Astrocyte of the cerebellum (primary cell): ENCODE measurements around the gene ADGB.
A peak's percentile ranks its signal among the peaks of the same experiment; 100 is the strongest.

Source experiments
- DNase-seq: peaks from one replicate; pipeline ENCODE4 v3.0.0-alpha.2; 2011; ENCODE audit warnings: low read depth
- H3K4me3 ChIP-seq: 2 replicates; pipeline ENCODE4 v1.5.1; 2011; ENCODE audit warnings: mild to moderate bottlenecking, low read depth, low read length, moderate library complexity
- in situ Hi-C: cut with HindIII; loops from 2 replicates; pipeline ENCODE4 v1.10.0; 2017; ENCODE audit warnings: low sequenced_read_pairs
- TF ChIP-seq, protein P1 (sequence below): IDR thresholded peaks from 2 replicates; pipeline ENCODE4 v1.5.1; 2012; ENCODE audit warnings: low read length, low read depth, moderate library complexity, mild to moderate bottlenecking; ENCODE audit errors: missing control alignments

ADGB gene

DNA sequence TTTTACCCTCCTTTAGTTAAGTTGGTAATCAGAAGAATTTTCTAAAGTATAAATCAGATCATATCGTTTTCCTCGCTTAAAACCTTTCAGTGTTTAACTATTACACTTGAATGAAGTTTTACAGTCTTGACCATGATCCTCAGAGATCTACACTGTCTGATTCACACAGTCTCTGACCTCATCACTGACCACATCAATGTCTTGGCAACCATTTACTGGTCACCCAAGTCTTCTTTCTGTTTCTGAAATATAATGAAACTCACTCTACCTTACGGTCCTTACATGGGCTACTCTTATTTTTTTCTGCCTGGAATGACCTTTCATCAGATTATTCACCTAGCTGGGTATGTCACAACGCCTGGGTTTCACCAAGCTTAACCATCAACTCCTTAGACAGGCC, 71.4 kb downstream of the ADGB start:
- in situ Hi-C loops: no loop called here
- TF ChIP-seq, protein P1, sequence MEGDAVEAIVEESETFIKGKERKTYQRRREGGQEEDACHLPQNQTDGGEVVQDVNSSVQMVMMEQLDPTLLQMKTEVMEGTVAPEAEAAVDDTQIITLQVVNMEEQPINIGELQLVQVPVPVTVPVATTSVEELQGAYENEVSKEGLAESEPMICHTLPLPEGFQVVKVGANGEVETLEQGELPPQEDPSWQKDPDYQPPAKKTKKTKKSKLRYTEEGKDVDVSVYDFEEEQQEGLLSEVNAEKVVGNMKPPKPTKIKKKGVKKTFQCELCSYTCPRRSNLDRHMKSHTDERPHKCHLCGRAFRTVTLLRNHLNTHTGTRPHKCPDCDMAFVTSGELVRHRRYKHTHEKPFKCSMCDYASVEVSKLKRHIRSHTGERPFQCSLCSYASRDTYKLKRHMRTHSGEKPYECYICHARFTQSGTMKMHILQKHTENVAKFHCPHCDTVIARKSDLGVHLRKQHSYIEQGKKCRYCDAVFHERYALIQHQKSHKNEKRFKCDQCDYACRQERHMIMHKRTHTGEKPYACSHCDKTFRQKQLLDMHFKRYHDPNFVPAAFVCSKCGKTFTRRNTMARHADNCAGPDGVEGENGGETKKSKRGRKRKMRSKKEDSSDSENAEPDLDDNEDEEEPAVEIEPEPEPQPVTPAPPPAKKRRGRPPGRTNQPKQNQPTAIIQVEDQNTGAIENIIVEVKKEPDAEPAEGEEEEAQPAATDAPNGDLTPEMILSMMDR: no peak
- no peak overlapping the region for H3K4me3 ChIP-seq
- DNase-seq: peak; percentile 42

DNA sequence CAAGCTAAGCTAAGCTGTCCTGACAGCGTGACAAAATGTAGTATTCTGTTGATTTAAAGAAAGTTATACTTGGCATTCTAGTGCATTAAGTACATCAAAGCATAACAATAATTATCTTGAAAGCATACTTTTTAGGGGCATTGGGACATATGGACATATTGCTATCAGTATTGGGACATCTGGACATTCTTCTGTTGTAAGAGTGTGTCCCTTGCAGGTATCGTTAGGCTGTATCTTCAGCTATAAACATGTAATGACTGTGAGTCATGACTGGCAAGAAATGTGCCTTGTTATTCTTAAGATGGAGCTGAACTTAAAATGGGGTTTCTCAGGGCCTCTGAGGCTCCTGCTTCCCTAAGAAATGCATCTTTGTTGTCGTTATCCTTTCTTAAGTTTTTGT, 74.3 kb downstream of the ADGB start:
- no peak for DNase-seq
- in situ Hi-C loops: no loop called here
- TF ChIP-seq, protein P1: no peak
- no peak overlapping the region for H3K4me3 ChIP-seq

DNA sequence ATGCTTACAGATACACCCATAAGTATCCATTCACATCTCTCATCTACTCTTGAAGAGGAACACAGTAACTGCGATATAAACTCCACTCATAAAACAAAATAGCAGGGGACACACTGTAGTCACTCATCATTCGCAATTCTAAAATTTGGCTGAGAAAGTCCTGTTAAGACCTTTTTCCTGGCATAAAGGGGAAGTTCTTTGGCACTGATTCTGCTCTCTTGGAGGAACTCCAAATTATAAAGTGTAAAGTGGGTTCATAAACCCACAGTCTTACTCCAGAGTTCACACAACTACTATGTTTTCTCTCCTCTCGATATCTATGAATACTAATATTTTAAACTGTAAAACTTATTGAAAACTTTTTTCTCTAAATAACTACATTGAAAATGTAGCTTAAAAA, 80.6 kb downstream of the ADGB start:
- TF ChIP-seq, protein P1: no peak
- H3K4me3 ChIP-seq: no peak overlapping the region
- no peak for DNase-seq
- in situ Hi-C loops: no loop called here

DNA sequence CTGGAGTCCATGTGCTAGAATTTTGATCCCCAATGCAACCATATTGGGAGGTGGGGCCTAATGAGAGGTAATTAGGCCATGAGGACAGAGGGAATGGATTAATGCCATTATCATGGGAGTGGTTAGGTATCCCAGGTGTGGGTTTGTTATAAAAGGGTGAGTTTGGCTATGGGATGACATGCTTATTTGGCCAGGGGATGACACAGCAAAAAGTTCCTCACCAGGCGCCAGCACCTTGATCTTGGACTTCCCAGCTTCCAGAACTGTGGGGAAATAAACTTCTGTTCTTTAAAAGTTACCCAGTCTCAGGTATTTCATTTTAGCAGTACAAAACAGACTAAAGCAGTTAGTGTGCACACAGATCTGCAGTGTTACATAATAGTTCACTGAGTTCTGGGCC, 84.1 kb downstream of the ADGB start:
- H3K4me3 ChIP-seq: no peak overlapping the region
- in situ Hi-C loops: loop anchor here (5.0 kb wide), 1 partner anchor 66 kb away; no protein-coding TSS in a partner anchor
- DNase-seq: no peak
- TF ChIP-seq, protein P1: no peak

DNA sequence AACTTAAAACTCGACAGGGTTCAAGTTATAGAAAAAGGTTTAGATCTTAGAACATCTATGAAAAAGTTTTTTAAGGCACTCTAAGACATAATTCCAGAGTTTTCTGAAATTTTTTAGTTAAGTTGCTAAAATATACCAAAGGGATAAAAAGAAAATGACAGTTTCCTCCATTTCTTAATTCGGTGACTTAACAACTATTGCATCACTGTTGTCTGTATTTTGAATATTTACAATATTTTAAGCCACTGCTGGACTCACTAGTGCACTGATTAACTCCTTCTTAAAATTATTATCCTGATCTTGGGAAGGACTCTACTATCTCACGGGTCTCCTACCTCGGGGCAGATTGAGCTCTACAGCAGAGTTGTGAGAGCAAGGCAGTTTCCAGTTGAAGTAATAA, 91.0 kb downstream of the ADGB start:
- H3K4me3 ChIP-seq: no peak overlapping the region
- DNase-seq: no peak
- in situ Hi-C loops: no loop called here
- TF ChIP-seq, protein P1: no peak

DNA sequence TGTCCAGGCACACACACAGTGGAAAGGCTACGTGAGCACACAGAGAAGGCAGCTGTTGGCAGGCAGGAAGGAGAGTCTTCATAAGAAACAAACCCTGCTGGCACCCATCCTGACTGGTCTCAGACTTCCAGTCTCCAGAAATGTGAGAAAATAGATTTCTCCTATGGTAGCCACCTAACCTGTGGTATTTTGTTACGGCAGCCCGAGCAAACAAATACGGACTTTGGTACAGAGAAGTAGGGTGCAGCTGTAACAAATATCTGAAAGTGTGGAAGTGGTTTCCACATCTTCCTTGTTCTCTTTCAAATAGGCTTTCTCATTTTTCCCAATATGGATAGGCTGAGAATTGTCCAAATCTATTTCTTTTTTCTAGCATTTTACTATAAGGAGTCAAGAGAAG, 94.6 kb downstream of the ADGB start:
- in situ Hi-C loops: no loop called here
- H3K4me3 ChIP-seq: no peak overlapping the region
- TF ChIP-seq, protein P1: no peak
- DNase-seq: no peak

DNA sequence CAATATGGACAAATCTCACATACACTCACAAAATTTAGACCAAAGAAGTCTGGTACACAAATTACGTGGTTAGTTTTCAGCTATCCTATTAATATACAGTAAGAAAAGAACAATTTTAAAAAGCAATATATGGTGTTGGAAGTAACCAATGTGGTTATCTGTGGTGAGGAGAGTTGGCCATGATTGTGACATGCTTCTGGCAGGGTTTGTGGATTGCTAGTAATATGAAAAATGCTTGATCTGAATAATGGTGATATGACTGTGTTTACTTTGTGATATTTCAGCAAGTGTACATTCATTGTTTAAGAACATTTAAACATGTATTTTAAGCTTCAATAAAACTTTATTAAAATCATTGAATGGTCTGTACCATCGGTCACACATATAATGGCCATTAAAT, 99.1 kb downstream of the ADGB start:
- in situ Hi-C loops: no loop called here
- no peak for DNase-seq
- no peak overlapping the region for H3K4me3 ChIP-seq
- TF ChIP-seq, protein P1: no peak
